ENCODE data around the gene MLLT6. TPM values are rescaled to one million over a fixed set of nuclear protein-coding genes. Genes with fewer than 3 reads are reported as not detected.

The MLLT6 gene
- total RNA-seq, 1 experiment from 2014 or later = 24.7 TPM

- ChIA-PET POLR2A (ENCODE audit: unreplicated experiment) (no interaction called here), CTCF (no interaction called here)
- H3K9me2 ChIP-seq (replicated peaks; ENCODE audit: low read length) = no peaks in the 10 kb centered on the region
- no peak for TF ChIP-seq EZH2phosphoT487 (IDR thresholded peaks at IDR 0.05; ENCODE audit: borderline replicate concordance, low read length)
- TF ChIP-seq EZH2 (IDR thresholded peaks at IDR 0.05; ENCODE audit: low read length, unreplicated experiment) = no peak
- no peak for TF ChIP-seq CTCF (conservative IDR thresholded peaks at IDR 0.05; ENCODE audit: low read depth, low read length)
- no peak overlapping the region for H2AFZ ChIP-seq (ENCODE audit: low read length)
- H3K36me3 ChIP-seq (ENCODE audit: low read depth, low read length) = no peaks in the 10 kb centered on the region; the same call in 1 of the 2 replicates
- H3K9ac ChIP-seq (ENCODE audit: low read length) = no peak overlapping the region
- no peak overlapping the region for H3K4me2 ChIP-seq (ENCODE audit: low read length)
- H3K9me3 ChIP-seq (ENCODE audit: low read length) = no peaks in the 10 kb centered on the region
- no TSS peak for BruUV-seq (replicated peaks)
- ATAC-seq (no peak), DNase-seq (no peak)
- no peaks in the 10 kb centered on the region for H3F3A ChIP-seq (ENCODE audit: low read length, unreplicated experiment)
- intact Hi-C loops (cut with micrococcal nuclease) = no loop called here
- H3K4me1 ChIP-seq (ENCODE audit: insufficient read depth, low read length) = no peaks in the 10 kb centered on the region
- H3K79me2 ChIP-seq (ENCODE audit: low read length) = peaks cover 30% of the 10 kb centered on the region
- H4K20me1 ChIP-seq (ENCODE audit: low read length) = peaks cover 7% of the 10 kb centered on the region; the same call in 1 of the 2 replicates
- no peaks in the 10 kb centered on the region for H3K27me3 ChIP-seq (ENCODE audit: low read length)
- no peak overlapping the region for H3K27ac ChIP-seq (ENCODE audit: low read length)
- no peak overlapping the region for H3K4me3 ChIP-seq (ENCODE audit: low read length)
Measured at GRCh38 chr17:38738686-38739085, 33.6 kb downstream of the MLLT6 start.

GRCh38 chr17:38739305-38739704 lies 34.2 kb downstream of the MLLT6 start:
- ATAC-seq (no peak), DNase-seq (no peak)
- POLR2A ChIA-PET (ENCODE audit: unreplicated experiment) = no interaction called here
- peaks cover 36% of the 10 kb centered on the region for H3K79me2 ChIP-seq (ENCODE audit: low read length)
- no peaks in the 10 kb centered on the region for H3K27me3 ChIP-seq (ENCODE audit: low read length)
- no peaks in the 10 kb centered on the region for H3K4me1 ChIP-seq (ENCODE audit: insufficient read depth, low read length)
- H3K9me2 ChIP-seq (replicated peaks; ENCODE audit: low read length) = no peaks in the 10 kb centered on the region
- intact Hi-C loops (cut with micrococcal nuclease) = no loop called here
- BruUV-seq (replicated peaks) = no TSS peak
- no peaks in the 10 kb centered on the region; the same call in 1 of the 2 replicates for H3K36me3 ChIP-seq (ENCODE audit: low read depth, low read length)
- no peak overlapping the region for H3K27ac ChIP-seq (ENCODE audit: low read length)
- no peaks in the 10 kb centered on the region for H3F3A ChIP-seq (ENCODE audit: low read length, unreplicated experiment)
- H4K20me1 ChIP-seq (ENCODE audit: low read length) = peaks cover 7% of the 10 kb centered on the region; the same call in 1 of the 2 replicates
- H3K9ac ChIP-seq (ENCODE audit: low read length) = no peak overlapping the region
- H3K4me2 ChIP-seq (ENCODE audit: low read length) = no peak overlapping the region
- no peak overlapping the region for H2AFZ ChIP-seq (ENCODE audit: low read length)
- TF ChIP-seq EZH2 (IDR thresholded peaks at IDR 0.05; ENCODE audit: low read length, unreplicated experiment) = no peak
- TF ChIP-seq EZH2phosphoT487 (IDR thresholded peaks at IDR 0.05; ENCODE audit: borderline replicate concordance, low read length) = no peak
- TF ChIP-seq CTCF (conservative IDR thresholded peaks at IDR 0.05; ENCODE audit: low read depth, low read length) = no peak
- CTCF ChIA-PET = no interaction called here
- H3K4me3 ChIP-seq (ENCODE audit: low read length) = no peak overlapping the region
- H3K9me3 ChIP-seq (ENCODE audit: low read length) = no peaks in the 10 kb centered on the region

GRCh38 chr17:38740044-38740443 lies 35.0 kb downstream of the MLLT6 start:
- Histone ChIP-seq H3K9ac (ENCODE audit: low read length) (no peak overlapping the region), H3K4me2 (ENCODE audit: low read length) (no peak overlapping the region), H3K36me3 (ENCODE audit: low read depth, low read length) (no peaks in the 10 kb centered on the region; the same call in 1 of the 2 replicates), H3K27ac (ENCODE audit: low read length) (no peak overlapping the region), H3K27me3 (ENCODE audit: low read length) (no peaks in the 10 kb centered on the region), H3F3A (ENCODE audit: low read length, unreplicated experiment) (no peaks in the 10 kb centered on the region), H3K4me1 (ENCODE audit: insufficient read depth, low read length) (no peaks in the 10 kb centered on the region), H3K9me2 (replicated peaks; ENCODE audit: low read length) (no peaks in the 10 kb centered on the region), H3K4me3 (ENCODE audit: low read length) (no peak overlapping the region), H2AFZ (ENCODE audit: low read length) (no peak overlapping the region), H3K79me2 (ENCODE audit: low read length) (peaks cover 44% of the 10 kb centered on the region), H3K9me3 (ENCODE audit: low read length) (no peaks in the 10 kb centered on the region), H4K20me1 (ENCODE audit: low read length) (peaks cover 4% of the 10 kb centered on the region; the same call in 1 of the 2 replicates)
- no TSS peak for BruUV-seq (replicated peaks)
- intact Hi-C loops (cut with micrococcal nuclease) = no loop called here
- POLR2A ChIA-PET (ENCODE audit: unreplicated experiment) = no interaction called here
- TF ChIP-seq EZH2phosphoT487 (IDR thresholded peaks at IDR 0.05; ENCODE audit: borderline replicate concordance, low read length) (no peak), CTCF (conservative IDR thresholded peaks at IDR 0.05; ENCODE audit: low read depth, low read length) (no peak), EZH2 (IDR thresholded peaks at IDR 0.05; ENCODE audit: low read length, unreplicated experiment) (no peak)
- CTCF ChIA-PET = no interaction called here
- DNase-seq = no peak
- no peak for ATAC-seq
